NB4 (cell line): ENCODE results near the gene CPEB3.

Experiments
- DNase-seq: peaks from one replicate; pipeline ENCODE4 v3.0.0; 2010; ENCODE audit warnings: low read depth
- H3K4me3 ChIP-seq: one replicate; pipeline ENCODE4 v1.5.1; 2011; ENCODE audit warnings: mild to moderate bottlenecking, low read depth, low read length, moderate library complexity
- MYC ChIP-seq: IDR thresholded peaks from 2 replicates; pipeline ENCODE4 v1.6.1; 2011; ENCODE audit warnings: low read depth, low read length
- POLR2A ChIP-seq: IDR thresholded peaks from 2 replicates; pipeline ENCODE4 v1.6.1; 2011; ENCODE audit warnings: mild to moderate bottlenecking; ENCODE audit not compliant: insufficient read length; ENCODE audit errors: extremely low read depth
- TF ChIP-seq, protein P1 (sequence below): IDR thresholded peaks from one replicate; pipeline ENCODE4 v1.5.1; 2012; ENCODE audit warnings: low read depth, low read length
- TF ChIP-seq, protein P2 (sequence below): IDR thresholded peaks from 2 replicates; pipeline ENCODE4 v1.6.1; 2011; ENCODE audit warnings: low read depth, low read length

Gene CPEB3

DNA sequence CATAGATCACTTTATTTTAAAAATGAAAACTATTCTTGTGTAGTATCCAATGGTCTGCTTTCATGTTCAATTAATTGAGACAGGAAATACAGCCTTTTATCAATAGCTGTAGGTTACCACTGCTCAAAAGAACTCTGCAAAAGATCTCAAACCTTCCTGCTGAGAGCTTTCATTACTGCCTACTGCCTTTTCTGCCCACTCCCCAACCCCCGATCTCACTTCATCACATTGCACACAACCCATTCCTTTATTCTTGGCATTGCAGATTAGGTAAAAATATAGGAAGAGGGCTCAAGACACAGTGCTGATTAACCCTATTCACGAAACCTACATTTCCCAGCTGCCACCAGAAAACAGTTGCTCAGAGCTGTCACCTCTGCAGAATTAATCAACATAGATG lies 195.9 kb downstream of the CPEB3 start:
- DNase-seq = no peak
- TF ChIP-seq MYC (no peak), POLR2A (no peak)
- TF ChIP-seq, protein P1, sequence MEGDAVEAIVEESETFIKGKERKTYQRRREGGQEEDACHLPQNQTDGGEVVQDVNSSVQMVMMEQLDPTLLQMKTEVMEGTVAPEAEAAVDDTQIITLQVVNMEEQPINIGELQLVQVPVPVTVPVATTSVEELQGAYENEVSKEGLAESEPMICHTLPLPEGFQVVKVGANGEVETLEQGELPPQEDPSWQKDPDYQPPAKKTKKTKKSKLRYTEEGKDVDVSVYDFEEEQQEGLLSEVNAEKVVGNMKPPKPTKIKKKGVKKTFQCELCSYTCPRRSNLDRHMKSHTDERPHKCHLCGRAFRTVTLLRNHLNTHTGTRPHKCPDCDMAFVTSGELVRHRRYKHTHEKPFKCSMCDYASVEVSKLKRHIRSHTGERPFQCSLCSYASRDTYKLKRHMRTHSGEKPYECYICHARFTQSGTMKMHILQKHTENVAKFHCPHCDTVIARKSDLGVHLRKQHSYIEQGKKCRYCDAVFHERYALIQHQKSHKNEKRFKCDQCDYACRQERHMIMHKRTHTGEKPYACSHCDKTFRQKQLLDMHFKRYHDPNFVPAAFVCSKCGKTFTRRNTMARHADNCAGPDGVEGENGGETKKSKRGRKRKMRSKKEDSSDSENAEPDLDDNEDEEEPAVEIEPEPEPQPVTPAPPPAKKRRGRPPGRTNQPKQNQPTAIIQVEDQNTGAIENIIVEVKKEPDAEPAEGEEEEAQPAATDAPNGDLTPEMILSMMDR = no peak
- TF ChIP-seq, protein P2, sequence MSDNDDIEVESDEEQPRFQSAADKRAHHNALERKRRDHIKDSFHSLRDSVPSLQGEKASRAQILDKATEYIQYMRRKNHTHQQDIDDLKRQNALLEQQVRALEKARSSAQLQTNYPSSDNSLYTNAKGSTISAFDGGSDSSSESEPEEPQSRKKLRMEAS = no peak
- no peak overlapping the region for H3K4me3 ChIP-seq

DNA sequence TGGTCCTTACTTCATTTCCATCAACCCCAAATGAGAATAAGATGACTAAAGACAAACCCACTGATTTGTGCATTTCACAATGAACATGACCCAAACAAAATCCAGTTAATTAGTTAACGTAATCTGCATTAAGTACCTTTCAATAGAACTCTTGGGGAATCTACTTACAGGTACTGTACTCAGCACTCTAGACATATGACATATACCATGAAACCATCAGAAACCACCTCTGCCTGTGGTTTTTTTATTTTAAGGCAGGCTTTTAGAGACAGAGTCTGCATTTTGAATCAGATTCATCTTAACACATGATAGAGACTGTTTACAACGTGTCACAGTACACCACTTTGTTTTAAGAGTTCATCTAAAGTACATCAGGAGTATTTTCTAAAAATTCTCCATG lies 198.9 kb downstream of the CPEB3 start:
- H3K4me3 ChIP-seq = no peak overlapping the region
- no peak for DNase-seq
- TF ChIP-seq POLR2A = no peak
- TF ChIP-seq, protein P2 = no peak
- no peak for TF ChIP-seq MYC
- TF ChIP-seq, protein P1 = no peak

DNA sequence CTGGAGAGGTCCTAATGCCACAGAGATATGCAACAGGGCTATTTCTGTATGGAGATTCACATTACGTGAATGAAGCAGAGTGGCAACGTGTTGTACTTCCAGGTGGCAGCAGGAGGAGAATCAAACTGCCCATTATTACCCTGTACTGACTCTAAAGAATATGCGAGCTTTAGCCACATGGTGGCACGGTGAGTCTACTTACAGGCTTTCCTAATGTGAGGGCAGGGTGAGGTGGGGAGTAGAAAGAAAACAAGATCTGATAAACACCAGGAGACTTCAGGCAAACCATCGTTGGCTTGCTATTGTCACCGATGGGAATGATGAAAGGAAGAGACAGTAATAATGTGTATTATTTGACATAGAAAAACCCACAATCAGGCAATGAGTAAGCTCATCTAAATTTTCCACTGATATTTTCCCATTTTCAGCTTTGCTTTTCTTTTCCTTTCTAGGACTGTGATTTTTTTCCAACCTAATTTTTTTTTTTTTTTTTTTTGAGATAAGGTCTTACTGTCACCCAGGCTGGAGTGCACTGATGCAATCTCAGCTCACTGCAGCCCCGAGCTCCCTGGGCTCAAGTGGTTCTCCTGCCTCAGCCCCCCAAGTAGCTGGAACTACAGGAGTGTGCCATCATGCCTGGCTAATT lies 203.0 kb downstream of the CPEB3 start:
- H3K4me3 ChIP-seq = no peak overlapping the region
- TF ChIP-seq, protein P1 = peak; percentile 71
- TF ChIP-seq, protein P2 = peak; percentile 73
- TF ChIP-seq POLR2A = no peak
- peak; percentile 21; the same call in 1 of the 2 replicates for TF ChIP-seq MYC
- peak; percentile 85 for DNase-seq

DNA sequence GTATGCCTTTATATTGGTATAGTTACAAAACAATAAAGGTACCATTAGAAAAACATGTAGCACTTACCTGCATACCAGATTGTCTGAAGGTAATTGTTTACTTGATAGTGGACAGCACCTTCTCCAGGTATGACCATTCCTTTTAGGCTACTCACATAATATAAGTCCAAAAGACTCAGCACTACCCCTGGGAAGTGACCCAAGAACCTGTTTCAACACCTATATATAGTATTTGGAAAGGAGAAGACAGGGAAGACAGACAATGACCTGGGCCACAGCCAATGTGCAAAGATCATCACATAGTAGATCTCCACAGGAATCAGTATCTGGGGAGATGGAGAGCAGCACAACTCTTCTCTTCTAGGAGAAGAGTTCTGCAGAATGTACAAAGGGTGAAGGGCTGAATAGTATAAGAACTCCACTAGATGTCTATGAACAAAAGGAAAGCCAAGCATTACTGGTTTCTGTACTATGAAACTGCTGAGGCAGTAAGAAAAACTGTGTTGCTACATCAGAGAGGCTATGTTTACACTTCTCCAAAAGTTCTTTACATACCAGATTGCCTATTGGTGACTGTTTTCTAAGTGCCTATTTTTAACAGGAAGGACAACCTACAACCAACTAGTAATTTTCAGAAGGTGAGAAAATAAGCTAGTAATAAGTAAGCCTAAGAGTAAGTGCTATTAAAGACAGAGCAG lies 208.1 kb downstream of the CPEB3 start:
- H3K4me3 ChIP-seq = no peak overlapping the region
- DNase-seq = no peak
- TF ChIP-seq, protein P1 = no peak
- TF ChIP-seq POLR2A (no peak), MYC (no peak)
- TF ChIP-seq, protein P2 = no peak

DNA sequence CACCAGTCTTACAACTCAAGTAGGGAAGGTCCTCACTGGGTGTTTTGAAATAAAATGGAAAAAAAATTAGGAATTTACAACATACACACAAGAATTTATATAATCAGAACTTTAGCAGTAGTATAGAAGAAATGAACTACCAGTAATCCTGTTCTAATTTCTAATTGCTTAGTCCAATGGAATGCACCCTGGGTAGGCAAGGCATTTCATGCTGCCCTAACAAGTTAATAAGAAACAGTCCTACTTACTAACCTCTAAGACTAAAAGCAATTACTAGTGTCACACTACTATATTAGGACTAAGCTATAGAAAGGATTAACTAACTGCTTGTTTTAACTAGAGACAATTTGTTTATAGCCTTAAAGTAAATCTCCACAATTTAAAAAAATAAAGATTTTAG lies 209.2 kb downstream of the CPEB3 start:
- no peak for DNase-seq
- TF ChIP-seq, protein P1 = no peak
- no peak for TF ChIP-seq MYC
- TF ChIP-seq POLR2A = no peak
- TF ChIP-seq, protein P2 = no peak
- no peak overlapping the region for H3K4me3 ChIP-seq
